Measurements from ENCODE around the gene TBC1D14.

- no peak for TF ChIP-seq KLF16 (IDR thresholded peaks at IDR 0.05)
- no peak for TF ChIP-seq E2F1 (CRISPR knock-in tag; IDR thresholded peaks at IDR 0.05)
- no peak for TF ChIP-seq KAT2B (IDR thresholded peaks at IDR 0.05; ENCODE audit: low read depth, low read length)
- TF ChIP-seq CTCF (IDR thresholded peaks at IDR 0.05 in 2 of 3, conservative IDR thresholded peaks at IDR 0.05 in 1 of 3; ENCODE audit: insufficient read depth in 2 of 3, low read depth in 1 of 3, low read length in 3 of 3), result no peak
- no peak for TF ChIP-seq USF2 (CRISPR knock-in tag; IDR thresholded peaks at IDR 0.05)
- no peak for TF ChIP-seq EZH2 (IDR thresholded peaks at IDR 0.05; ENCODE audit: borderline replicate concordance, low read depth, low read length)
- TF ChIP-seq RUNX1 (IDR thresholded peaks at IDR 0.05; ENCODE audit: low read depth), result no peak
Observed at GRCh38 chr4:6900956-6901355, 8.7 kb upstream of the TBC1D14 start.

Measured in K562 (cell line).